B cell (primary cell): ENCODE measurements around the gene VAPB.

Experiments
- EZH2 ChIP-seq: IDR thresholded peaks from 2 replicates; pipeline ENCODE4 v1.6.1; 2012; ENCODE audit warnings: borderline replicate concordance, low read depth, mild to moderate bottlenecking, moderate library complexity, low read length; ENCODE audit not compliant: insufficient read depth, poor library complexity, severe bottlenecking
- TF ChIP-seq, protein P1 (sequence below): fragments of 200-600 bp; IDR thresholded peaks from one replicate; pipeline ENCODE4 v1.8.0; 2022; ENCODE audit warnings: antibody characterized with exemption, mild to moderate bottlenecking

DNA sequence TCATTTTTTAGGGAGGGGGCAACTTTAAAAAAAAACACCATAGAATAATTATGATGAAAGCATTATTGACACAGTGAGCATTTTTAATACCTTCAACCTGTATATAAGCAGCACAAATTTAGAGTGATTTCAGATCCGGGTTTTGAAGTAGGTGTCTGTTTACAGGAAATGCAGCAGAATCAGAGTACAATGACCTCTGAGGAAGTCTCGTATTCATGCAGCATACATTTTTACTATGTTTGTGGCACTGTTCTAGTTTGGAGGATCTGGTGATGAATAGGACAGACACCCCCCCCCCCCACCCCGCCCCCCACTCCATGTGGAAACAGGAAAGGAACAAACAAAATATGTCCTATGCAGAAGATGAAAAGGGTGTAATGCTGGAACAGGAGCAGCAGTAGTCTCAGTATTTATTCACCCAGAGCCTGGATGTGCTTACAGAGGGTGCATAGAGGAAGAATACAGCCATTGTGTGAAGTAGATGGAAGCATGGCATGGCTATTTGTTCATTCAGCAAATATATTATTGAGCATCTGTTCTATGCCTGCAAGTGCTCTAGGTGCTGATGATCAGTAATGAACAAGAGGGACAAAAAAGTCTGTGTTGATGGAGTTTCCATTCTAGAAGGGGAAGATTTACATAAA is 19.7 kb downstream of the VAPB start:
- TF ChIP-seq, protein P1, sequence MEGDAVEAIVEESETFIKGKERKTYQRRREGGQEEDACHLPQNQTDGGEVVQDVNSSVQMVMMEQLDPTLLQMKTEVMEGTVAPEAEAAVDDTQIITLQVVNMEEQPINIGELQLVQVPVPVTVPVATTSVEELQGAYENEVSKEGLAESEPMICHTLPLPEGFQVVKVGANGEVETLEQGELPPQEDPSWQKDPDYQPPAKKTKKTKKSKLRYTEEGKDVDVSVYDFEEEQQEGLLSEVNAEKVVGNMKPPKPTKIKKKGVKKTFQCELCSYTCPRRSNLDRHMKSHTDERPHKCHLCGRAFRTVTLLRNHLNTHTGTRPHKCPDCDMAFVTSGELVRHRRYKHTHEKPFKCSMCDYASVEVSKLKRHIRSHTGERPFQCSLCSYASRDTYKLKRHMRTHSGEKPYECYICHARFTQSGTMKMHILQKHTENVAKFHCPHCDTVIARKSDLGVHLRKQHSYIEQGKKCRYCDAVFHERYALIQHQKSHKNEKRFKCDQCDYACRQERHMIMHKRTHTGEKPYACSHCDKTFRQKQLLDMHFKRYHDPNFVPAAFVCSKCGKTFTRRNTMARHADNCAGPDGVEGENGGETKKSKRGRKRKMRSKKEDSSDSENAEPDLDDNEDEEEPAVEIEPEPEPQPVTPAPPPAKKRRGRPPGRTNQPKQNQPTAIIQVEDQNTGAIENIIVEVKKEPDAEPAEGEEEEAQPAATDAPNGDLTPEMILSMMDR = no peak
- TF ChIP-seq EZH2 = no peak
